Stimulated activated CD4-positive, alpha-beta T cell treated with anti-CD3 and anti-CD28 coated beads, Interleukin-4, amount 100 ng/mL, for 4 hours (primary cell): ENCODE data around the gene DIRAS1.
"Not testable (repeated sequence)": the region's sequence is repeated elsewhere in the genome, so short reads cannot be mapped to it uniquely, and the experiment has no call there.

Experiments
- DNase-seq, 2 experiments: peaks; one replicate each; pipeline ENCODE4 v3.0.0-alpha.2; 2020

DIRAS1 gene

GRCh38 chr19:2668175-2668763 lies 52.9 kb downstream of the DIRAS1 start:
- no peak for DNase-seq

GRCh38 chr19:2667349-2667748 lies 53.8 kb downstream of the DIRAS1 start:
- DNase-seq, result not testable (repeated sequence)

- DNase-seq, result no peak
These were observed 54.7 kb downstream of the DIRAS1 start for GRCh38 chr19:2666344-2666994.

GRCh38 chr19:2665103-2665502 lies 56.1 kb downstream of the DIRAS1 start:
- DNase-seq, result no peak
